Kidney (tissue), 14 donors: ENCODE results near the gene DLX5. TPM values are rescaled to one million over a fixed set of nuclear protein-coding genes. Genes with fewer than 3 reads are reported as not detected.

ENCODE experiments used
- DNase-seq, 5 donors: peaks; one replicate each; pipeline ENCODE4 v3.0.0-alpha.2; 2013 to 2020
- FAIRE-seq: peaks from 2 replicates; lab custom pipeline; 2012; peaks lifted over from hg19 to GRCh38; lab: Jason Lieb, UNC
- H3K27ac ChIP-seq, 2 donors: one replicate each; pipeline ENCODE4 v1.7.0; 2013; ENCODE audit warnings: low read depth in 2 of 2, low read length in 2 of 2, inconsistent platforms in 1 of 2
- H3K27me3 ChIP-seq: one replicate; pipeline ENCODE4 v1.7.1; 2013; ENCODE audit warnings: low read length, inconsistent platforms; ENCODE audit not compliant: control insufficient read depth, insufficient read depth
- H3K36me3 ChIP-seq, 3 donors: one replicate each; pipeline versions ENCODE4 v1.7.0 to v1.7.1; 2013; ENCODE audit warnings: low read length in 3 of 3, control low read depth in 1 of 3, inconsistent platforms in 1 of 3; ENCODE audit not compliant: insufficient read depth in 3 of 3, control insufficient read depth in 2 of 3
- H3K4me1 ChIP-seq, 3 donors: one replicate each; pipeline versions ENCODE4 v1.7.0 to v1.7.1; 2013; ENCODE audit warnings: low read length in 3 of 3, inconsistent platforms in 1 of 3, low read depth in 1 of 3; ENCODE audit not compliant: control insufficient read depth in 2 of 3, insufficient read depth in 2 of 3
- H3K4me3 ChIP-seq, 3 donors: one replicate each; pipeline versions ENCODE4 v1.7.0 to v1.8.1; 2013; ENCODE audit warnings: low read length in 3 of 3, control low read depth in 1 of 3, inconsistent platforms in 1 of 3
- H3K9ac ChIP-seq, 3 donors: one replicate each; pipeline versions ENCODE4 v1.7.0 to v1.7.1; 2013; ENCODE audit warnings: low read length in 3 of 3, control low read depth in 1 of 3, inconsistent platforms in 1 of 3
- H3K9me3 ChIP-seq, 3 donors: one replicate each; pipeline versions ENCODE4 v1.7.0 to v1.7.1; 2013; ENCODE audit warnings: low read length in 3 of 3, control low read depth in 1 of 3, inconsistent platforms in 1 of 3; ENCODE audit not compliant: control insufficient read depth in 2 of 3, insufficient read depth in 1 of 3
- CTCF ChIP-seq: IDR thresholded peaks from 3 replicates; pipeline ENCODE4 v1.5.1; 2012; ENCODE audit warnings: mild to moderate bottlenecking, moderate library complexity, borderline replicate concordance; ENCODE audit not compliant: insufficient read depth; ENCODE audit errors: extremely low read depth
- intact Hi-C: fragments of 100-400 bp; cut with DNase I; formaldehyde crosslinking; loops from one replicate; pipeline ENCODE4 v1.11.1; 2022
- polyA plus RNA-seq: library from polyadenylated mRNA; stranded (reverse); fragments of 350-450 nt; fragmentation: Illumina TruSeq; extraction: RNeasy Lipid Tissue Mini Kit (QIAGEN cat#74804); gene quantifications from one replicate; pipeline ENCODE4 v1.2.3, GENCODE V29; 2014; ENCODE audit warnings: low read depth, low replicate concordance; ENCODE audit not compliant: insufficient read depth
- total RNA-seq: library from RNA; stranded (reverse); fragmentation: NEBNext Ultra II Directional; extraction: Animal tissue kit (Norgen Biotek cat#: 25700); gene quantifications from one replicate; pipeline ENCODE4 v1.2.1, GENCODE V29; 2021
- donor health status: control.
- donor health status: control.
- donor health status: control.
- donor health status: control.
- donor health status: control.
- donor health status: DM: yes; HTN: yes; CAD: no.
- donor health status: Normal renal cell carcinoma (clear cell type).

The DLX5 gene
- total and polyA plus RNA-seq, 2 donors from 2014 or later: 0.82 TPM; not detected in 1

DNA sequence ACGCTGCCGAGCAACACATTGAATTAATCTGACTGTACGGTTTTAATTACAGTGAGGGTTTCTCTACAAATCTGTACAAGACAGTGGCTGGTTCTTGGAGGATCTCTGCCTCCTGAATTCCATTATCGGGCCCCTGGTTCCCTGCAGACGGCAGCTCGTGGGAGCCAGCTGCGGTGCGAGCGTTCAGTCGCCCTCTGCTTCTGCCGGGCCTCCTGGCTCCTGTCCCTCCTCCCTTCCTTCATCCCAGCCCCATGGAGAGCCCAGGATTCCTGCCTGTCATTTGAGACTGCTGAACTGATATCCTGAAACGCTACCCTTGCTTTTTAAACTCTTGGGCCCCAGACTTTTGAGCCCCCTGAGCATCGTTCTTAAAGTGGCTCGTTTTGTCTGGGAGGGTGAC is 25.9 kb downstream of the DLX5 start:
- no peak for DNase-seq
- Histone ChIP-seq H3K4me1 (no peaks in the 10 kb centered on the region), H3K9me3 (no peaks in the 10 kb centered on the region), H3K27me3 (peaks cover 93% of the 10 kb centered on the region), H3K36me3 (no peaks in the 10 kb centered on the region), H3K27ac (no peak overlapping the region), H3K9ac (no peak overlapping the region), H3K4me3 (no peak overlapping the region)
- TF ChIP-seq CTCF: no peak
- intact Hi-C loops: no loop called here
- FAIRE-seq: no peak

GRCh38 chr7:96998333-96998732 is 26.3 kb downstream of the DLX5 start:
- intact Hi-C loops: no loop called here
- H3K27me3 ChIP-seq: peaks cover 93% of the 10 kb centered on the region
- DNase-seq: peak in 1 of 5 donors; percentile 36
- H3K27ac ChIP-seq: no peak overlapping the region
- FAIRE-seq: no peak
- H3K4me3 ChIP-seq: no peak overlapping the region
- no peak for TF ChIP-seq CTCF
- H3K9me3 ChIP-seq: no peaks in the 10 kb centered on the region
- H3K9ac ChIP-seq: no peak overlapping the region
- H3K4me1 ChIP-seq: no peaks in the 10 kb centered on the region
- no peaks in the 10 kb centered on the region for H3K36me3 ChIP-seq

DNA sequence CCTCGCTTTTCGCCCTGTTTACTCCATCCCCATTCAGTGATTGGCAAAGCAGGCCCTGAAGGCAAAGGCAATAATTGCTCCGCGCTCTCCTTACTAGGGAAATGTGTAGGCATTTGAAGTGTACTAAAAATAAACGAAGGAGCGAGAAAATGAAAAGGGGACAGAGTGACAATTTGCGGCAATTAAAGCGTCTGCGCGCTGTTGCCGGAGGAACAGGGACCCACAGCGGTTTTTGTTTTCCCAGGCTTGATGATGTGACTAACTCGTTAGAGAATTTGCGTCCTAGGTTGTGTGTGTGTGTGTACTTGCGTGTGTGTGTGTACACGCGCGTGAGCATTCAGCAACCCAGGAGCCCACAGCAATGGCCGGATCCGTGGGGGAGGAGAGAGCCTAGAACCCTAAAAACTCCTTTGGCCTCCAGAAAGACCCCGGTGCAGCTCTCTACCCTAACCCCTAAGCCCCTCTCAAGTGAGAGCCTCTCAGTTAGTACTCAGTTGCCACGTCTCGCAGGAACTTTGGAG is 27.1 kb downstream of the DLX5 start:
- intact Hi-C loops: no loop called here
- Histone ChIP-seq H3K27me3 (peaks cover 94% of the 10 kb centered on the region), H3K27ac (no peak overlapping the region), H3K36me3 (no peaks in the 10 kb centered on the region), H3K9ac (no peak overlapping the region), H3K9me3 (no peaks in the 10 kb centered on the region), H3K4me3 (no peak overlapping the region), H3K4me1 (no peaks in the 10 kb centered on the region)
- DNase-seq (peak in 1 of 5 donors; percentile 19), FAIRE-seq (no peak)
- TF ChIP-seq CTCF: no peak

- no peak for TF ChIP-seq CTCF
- Histone ChIP-seq H3K27me3 (peaks cover 94% of the 10 kb centered on the region), H3K4me3 (no peak overlapping the region), H3K9ac (no peak overlapping the region), H3K9me3 (no peaks in the 10 kb centered on the region), H3K4me1 (no peaks in the 10 kb centered on the region), H3K36me3 (no peaks in the 10 kb centered on the region), H3K27ac (no peak overlapping the region)
- FAIRE-seq (no peak), DNase-seq (peak in 1 of 5 donors; percentile 9)
- intact Hi-C loops: no loop called here
These were observed 27.6 kb downstream of the DLX5 start for GRCh38 chr7:96996958-96997511.
